HG03442 (cell line): ENCODE results near the gene CEP19.
A peak's percentile ranks its signal among the peaks of the same experiment; 100 is the strongest.

Source experiments
- ATAC-seq: cut with Tn5 transposase; IDR thresholded peaks from one replicate; pipeline ENCODE4 v1.9.1; 2021; ENCODE audit warnings: mild to moderate bottlenecking, moderate library complexity; ENCODE audit not compliant: unreplicated experiment

CEP19 gene

GRCh38 chr3:196712514-196713413 is 714 bp upstream of the CEP19 start:
- ATAC-seq, result peak; percentile 45

GRCh38 chr3:196708467-196708866 is 3.6 kb downstream of the CEP19 start:
- no peak for ATAC-seq

GRCh38 chr3:196707566-196707965 is 4.5 kb downstream of the CEP19 start:
- no peak for ATAC-seq

GRCh38 chr3:196706731-196707130 is 5.3 kb downstream of the CEP19 start:
- ATAC-seq, result no peak

- no peak for ATAC-seq
These were observed 5.7 kb downstream of the CEP19 start for GRCh38 chr3:196706327-196706726.

- no peak for ATAC-seq
These were observed 11.2 kb downstream of the CEP19 start for GRCh38 chr3:196700801-196701200.

GRCh38 chr3:196699749-196700148 is 12.3 kb downstream of the CEP19 start:
- ATAC-seq, result no peak

GRCh38 chr3:196697270-196697669 is 14.8 kb downstream of the CEP19 start:
- ATAC-seq, result no peak

GRCh38 chr3:196695849-196696226 is 16.2 kb downstream of the CEP19 start:
- no peak for ATAC-seq

- ATAC-seq, result no peak
These were observed 16.9 kb downstream of the CEP19 start for GRCh38 chr3:196694941-196695848.

- ATAC-seq, result no peak
These were observed 17.8 kb downstream of the CEP19 start for GRCh38 chr3:196694202-196694638.

GRCh38 chr3:196691386-196691785 is 20.7 kb downstream of the CEP19 start:
- ATAC-seq, result no peak

- ATAC-seq, result no peak
These were observed 21.9 kb downstream of the CEP19 start for GRCh38 chr3:196689941-196690660.

- no peak for ATAC-seq
These were observed 23.7 kb downstream of the CEP19 start for GRCh38 chr3:196688349-196688748.

GRCh38 chr3:196686436-196686835 is 25.6 kb downstream of the CEP19 start:
- no peak for ATAC-seq

GRCh38 chr3:196684548-196685407 is 27.3 kb downstream of the CEP19 start:
- ATAC-seq, result peak; percentile 95

- ATAC-seq, result no peak
These were observed 34.1 kb downstream of the CEP19 start for GRCh38 chr3:196677931-196678330.

GRCh38 chr3:196677353-196677752 is 34.7 kb downstream of the CEP19 start:
- no peak for ATAC-seq

GRCh38 chr3:196673632-196674031 is 38.4 kb downstream of the CEP19 start:
- ATAC-seq, result no peak

GRCh38 chr3:196670339-196670738 is 41.7 kb downstream of the CEP19 start:
- no peak for ATAC-seq
